Loucy (cell line): ENCODE data around the gene TTC29.

Source experiments
- H2AFZ ChIP-seq: fragments of 200-600 bp; sonication (generic); 2 replicates; pipeline ENCODE4 v1.6.0; 2016; ENCODE audit warnings: antibody characterized with exemption, mild to moderate bottlenecking, low read length, moderate library complexity
- H3F3A ChIP-seq: fragments of 200-600 bp; 2 replicates; pipeline ENCODE4 v1.6.0; 2016; ENCODE audit warnings: antibody characterized with exemption, low read depth, mild to moderate bottlenecking
- H3K27me3 ChIP-seq: fragments of 200-600 bp; sonication (generic); 2 replicates; pipeline ENCODE4 v1.6.1; 2014; ENCODE audit warnings: low read length, mild to moderate bottlenecking; ENCODE audit not compliant: insufficient read depth, poor library complexity, severe bottlenecking
- H3K36me3 ChIP-seq: fragments of 200-600 bp; sonication (generic); 2 replicates; pipeline ENCODE4 v1.6.1; 2016; ENCODE audit warnings: low read length; ENCODE audit not compliant: insufficient read depth
- H3K4me1 ChIP-seq: fragments of 200-600 bp; sonication (generic); 2 replicates; pipeline ENCODE4 v1.5.1; 2014; ENCODE audit warnings: low read length, mild to moderate bottlenecking; ENCODE audit not compliant: insufficient read depth, poor library complexity, severe bottlenecking
- H3K4me2 ChIP-seq: fragments of 200-600 bp; sonication (generic); 2 replicates; pipeline ENCODE4 v1.6.0; 2014; ENCODE audit warnings: antibody characterized with exemption, low read length, low read depth, mild to moderate bottlenecking; ENCODE audit not compliant: poor library complexity, severe bottlenecking
- H3K4me3 ChIP-seq: fragments of 200-600 bp; sonication (generic); 2 replicates; pipeline ENCODE4 v1.5.1; 2014; ENCODE audit warnings: low read length, mild to moderate bottlenecking, mixed read lengths; ENCODE audit not compliant: poor library complexity, severe bottlenecking
- H3K79me2 ChIP-seq: fragments of 200-600 bp; sonication (generic); 2 replicates; pipeline ENCODE4 v1.6.1; 2014; ENCODE audit warnings: low read length; ENCODE audit not compliant: insufficient read depth
- H3K9ac ChIP-seq: fragments of 200-600 bp; sonication (generic); 2 replicates; pipeline ENCODE4 v1.6.0; 2014; ENCODE audit warnings: mild to moderate bottlenecking, low read depth, low read length, moderate library complexity; ENCODE audit not compliant: poor library complexity, severe bottlenecking
- H3K9me2 ChIP-seq: fragments of 200-600 bp; sonication (generic); replicated peaks from 2 replicates; pipeline ENCODE4 v1.6.1; 2016; ENCODE audit warnings: low read depth, low read length, mixed read lengths
- H3K9me3 ChIP-seq: fragments of 200-600 bp; sonication (generic); 2 replicates; pipeline ENCODE4 v1.6.1; 2014; ENCODE audit warnings: mild to moderate bottlenecking, antibody characterized with exemption, low read length, low read depth; ENCODE audit not compliant: insufficient read depth
- H4K20me1 ChIP-seq: fragments of 200-600 bp; sonication (generic); 2 replicates; pipeline ENCODE4 v1.6.0; 2014; ENCODE audit warnings: antibody characterized with exemption, low read length, mild to moderate bottlenecking; ENCODE audit not compliant: insufficient read depth, poor library complexity, severe bottlenecking
- CTCF ChIP-seq: fragments of 200-600 bp; sonication (generic); conservative IDR thresholded peaks from 2 replicates; pipeline ENCODE4 v1.5.1; 2014; ENCODE audit warnings: mild to moderate bottlenecking, antibody characterized with exemption, low read length
- EZH2phosphoT487 ChIP-seq: fragments of 200-600 bp; IDR thresholded peaks from 2 replicates; pipeline ENCODE4 v1.6.1; 2018; ENCODE audit warnings: antibody characterized with exemption, mild to moderate bottlenecking, moderate library complexity, borderline replicate concordance

Gene TTC29

DNA sequence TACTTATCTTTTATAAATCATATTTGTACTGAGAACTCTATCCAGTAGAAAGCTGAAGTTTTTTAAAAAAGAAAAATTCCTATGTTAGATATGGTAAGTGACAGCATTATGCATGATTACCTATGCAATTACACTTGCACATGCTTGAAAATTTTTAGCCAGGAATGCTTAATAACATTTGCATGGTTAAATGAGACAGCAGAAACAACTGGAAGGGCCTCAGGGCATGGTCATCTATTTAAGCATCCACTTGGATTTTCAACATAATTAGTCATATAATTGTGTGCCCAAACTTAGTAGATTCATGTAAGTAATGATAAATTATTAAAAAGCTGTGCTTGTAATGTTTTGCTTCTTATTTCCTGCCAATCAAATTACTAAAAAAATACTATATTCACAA lies 151.9 kb downstream of the TTC29 start:
- H3K27me3 ChIP-seq, result no peaks in the 10 kb centered on the region
- H3K4me3 ChIP-seq, result no peak overlapping the region
- H4K20me1 ChIP-seq, result no peaks in the 10 kb centered on the region
- TF ChIP-seq EZH2phosphoT487 (no peak), CTCF (no peak)
- H3K9ac ChIP-seq, result no peak overlapping the region
- H3K9me3 ChIP-seq, result no peaks in the 10 kb centered on the region
- H3K9me2 ChIP-seq, result no peaks in the 10 kb centered on the region
- H3F3A ChIP-seq, result no peaks in the 10 kb centered on the region
- no peaks in the 10 kb centered on the region for H3K4me1 ChIP-seq
- H3K4me2 ChIP-seq, result no peak overlapping the region
- no peaks in the 10 kb centered on the region for H3K36me3 ChIP-seq
- H2AFZ ChIP-seq, result no peak overlapping the region
- no peaks in the 10 kb centered on the region for H3K79me2 ChIP-seq

GRCh38 chr4:146791439-146791838 lies 154.2 kb downstream of the TTC29 start:
- Histone ChIP-seq H2AFZ (no peak overlapping the region), H4K20me1 (no peaks in the 10 kb centered on the region), H3F3A (no peaks in the 10 kb centered on the region), H3K4me1 (no peaks in the 10 kb centered on the region), H3K79me2 (no peaks in the 10 kb centered on the region), H3K9me3 (no peaks in the 10 kb centered on the region), H3K4me2 (no peak overlapping the region), H3K4me3 (no peak overlapping the region), H3K27me3 (no peaks in the 10 kb centered on the region), H3K9ac (no peak overlapping the region), H3K9me2 (no peaks in the 10 kb centered on the region), H3K36me3 (no peaks in the 10 kb centered on the region)
- no peak for TF ChIP-seq CTCF
- no peak for TF ChIP-seq EZH2phosphoT487

- Histone ChIP-seq H3K9me3 (no peaks in the 10 kb centered on the region), H3K4me2 (no peak overlapping the region)
Measured at GRCh38 chr4:146790515-146790914, 155.1 kb downstream of the TTC29 start.

More at GRCh38 chr4:146790515-146790914, 155.1 kb downstream of the TTC29 start:
- no peak for TF ChIP-seq EZH2phosphoT487
- TF ChIP-seq CTCF, result no peak
- no peak overlapping the region for H3K4me3 ChIP-seq
- no peaks in the 10 kb centered on the region for H3F3A ChIP-seq
- no peaks in the 10 kb centered on the region for H3K4me1 ChIP-seq
- no peaks in the 10 kb centered on the region for H3K36me3 ChIP-seq
- H3K79me2 ChIP-seq, result no peaks in the 10 kb centered on the region
- H2AFZ ChIP-seq, result no peak overlapping the region
- no peak overlapping the region for H3K9ac ChIP-seq
- H3K9me2 ChIP-seq, result no peaks in the 10 kb centered on the region
- H4K20me1 ChIP-seq, result no peaks in the 10 kb centered on the region
- no peaks in the 10 kb centered on the region for H3K27me3 ChIP-seq
